ENCODE measurements around the gene PLA2G2F.

GRCh38 chr1:20189664-20190063, 50.5 kb downstream of the PLA2G2F start:
- TF ChIP-seq TAF7 (optimal IDR thresholded peaks at IDR 0.05; ENCODE audit: borderline replicate concordance, low read depth, low read length) (no peak), POLR2AphosphoS5 (IDR thresholded peaks at IDR 0.05; ENCODE audit: low read depth, low read length) (no peak), RAD21 (IDR thresholded peaks at IDR 0.05 in 1 of 2, conservative IDR thresholded peaks at IDR 0.05 in 1 of 2; ENCODE audit: low read depth in 2 of 2, low read length in 2 of 2) (no peak), POLR2A (IDR thresholded peaks at IDR 0.05; ENCODE audit: control extremely low read depth in 1 of 2, low read depth in 2 of 2, low read length in 2 of 2) (no peak), CTCF (IDR thresholded peaks at IDR 0.05; ENCODE audit: control extremely low read depth in 1 of 3, insufficient read depth in 1 of 3, low read depth in 1 of 3, low read length in 3 of 3) (no peak), EP300 (IDR thresholded peaks at IDR 0.05; ENCODE audit: borderline replicate concordance in 1 of 2, low read depth in 2 of 2, low read length in 2 of 2) (no peak), EZH2 (IDR thresholded peaks at IDR 0.05; ENCODE audit: low read depth, low read length, severe bottlenecking) (no peak), RBBP5 (IDR thresholded peaks at IDR 0.05; ENCODE audit: borderline replicate concordance, low read depth, low read length) (no peak), SP1 (IDR thresholded peaks at IDR 0.05; ENCODE audit: low read depth, low read length) (no peak), BCL11A (IDR thresholded peaks at IDR 0.05; ENCODE audit: low read depth in 2 of 2, low read length in 2 of 2) (no peak), SIN3A (conservative IDR thresholded peaks at IDR 0.05 in 1 of 2, IDR thresholded peaks at IDR 0.05 in 1 of 2; ENCODE audit: low read depth in 1 of 2, low read length in 2 of 2) (no peak)
